Activated naive CD8-positive, alpha-beta T cell treated with anti-CD3 and anti-CD28 coated beads, Interleukin-2, amount 10 ng/mL, durations not matched to agents 7 days and 5 days (primary cell): Measurements from ENCODE around the gene LIMS2. TPM values are rescaled to one million over a fixed set of nuclear protein-coding genes. Genes with fewer than 3 reads are reported as not detected.
A peak's percentile ranks its signal among the peaks of the same experiment; 100 is the strongest.

ENCODE experiments used
- ATAC-seq: fragments of 150-1000 bp; cut with Tn5 transposase; one replicate; pipeline ENCODE4 v1.10.0; 2021; ENCODE audit warnings: low read depth, moderate library complexity
- POLR2A ChIA-PET: fragments of 350-600 bp; sonication (Branson Sonifier 250); formaldehyde crosslinking; loops from one replicate; lab custom pipeline; 2021; ENCODE audit warnings: antibody characterized with exemption; lab: Charles Lee
- DNase-seq: peaks from one replicate; pipeline ENCODE4 v3.0.0; 2021
- H3K27ac Mint-ChIP-seq: one replicate; pipeline ENCODE4 v1.8.0; 2022; ENCODE audit warnings: mild to moderate bottlenecking, mixed read lengths
- H3K27me3 Mint-ChIP-seq: one replicate; pipeline ENCODE4 v1.8.0; 2022; ENCODE audit warnings: mild to moderate bottlenecking, moderate library complexity, mixed read lengths
- H3K36me3 Mint-ChIP-seq: one replicate; pipeline ENCODE4 v1.8.0; 2021; ENCODE audit warnings: mild to moderate bottlenecking, mixed read lengths
- H3K4me1 Mint-ChIP-seq: one replicate; pipeline ENCODE4 v1.8.0; 2021; ENCODE audit warnings: mixed read lengths
- H3K4me3 Mint-ChIP-seq: one replicate; pipeline ENCODE4 v1.8.0; 2022; ENCODE audit warnings: mild to moderate bottlenecking, moderate library complexity, mixed read lengths
- H3K9me3 Mint-ChIP-seq: one replicate; pipeline ENCODE4 v1.8.0; 2021; ENCODE audit warnings: mixed read lengths
- total RNA-seq, 2 experiments: library from RNA; stranded (reverse); gene quantifications; one replicate each; pipeline ENCODE4 v1.2.3, GENCODE V29; 2021

The LIMS2 gene
- total RNA-seq, 2 experiments from 2014 or later: 21.7 to 24.9 TPM

- H3K9me3 Mint-ChIP-seq: peaks cover 9% of the 10 kb centered on the region
- H3K36me3 Mint-ChIP-seq: peaks cover 6% of the 10 kb centered on the region
- no peak overlapping the region for H3K27ac Mint-ChIP-seq
- H3K4me3 Mint-ChIP-seq: no peak overlapping the region
- POLR2A ChIA-PET: no interaction called here
- peaks cover 3% of the 10 kb centered on the region for H3K27me3 Mint-ChIP-seq
- ATAC-seq (peak; percentile 77), DNase-seq (no peak)
- peaks cover 6% of the 10 kb centered on the region for H3K4me1 Mint-ChIP-seq
Measured at GRCh38 chr2:127695491-127696472, 20.5 kb upstream of the LIMS2 start.

GRCh38 chr2:127694986-127695385 is 19.7 kb upstream of the LIMS2 start:
- no peak for DNase-seq
- Mint-ChIP-seq H3K36me3 (peaks cover 6% of the 10 kb centered on the region), H3K27ac (no peak overlapping the region), H3K4me3 (no peak overlapping the region), H3K4me1 (no peaks in the 10 kb centered on the region), H3K27me3 (peaks cover 3% of the 10 kb centered on the region), H3K9me3 (peaks cover 10% of the 10 kb centered on the region)
- POLR2A ChIA-PET: no interaction called here
- no peak for ATAC-seq

GRCh38 chr2:127690696-127691095 is 15.4 kb upstream of the LIMS2 start:
- Mint-ChIP-seq H3K4me1 (no peaks in the 10 kb centered on the region), H3K4me3 (no peak overlapping the region), H3K9me3 (peaks cover 25% of the 10 kb centered on the region), H3K27me3 (peaks cover 22% of the 10 kb centered on the region), H3K36me3 (peaks cover 4% of the 10 kb centered on the region), H3K27ac (no peak overlapping the region)
- DNase-seq: no peak
- POLR2A ChIA-PET: no interaction called here
- ATAC-seq: no peak

DNA sequence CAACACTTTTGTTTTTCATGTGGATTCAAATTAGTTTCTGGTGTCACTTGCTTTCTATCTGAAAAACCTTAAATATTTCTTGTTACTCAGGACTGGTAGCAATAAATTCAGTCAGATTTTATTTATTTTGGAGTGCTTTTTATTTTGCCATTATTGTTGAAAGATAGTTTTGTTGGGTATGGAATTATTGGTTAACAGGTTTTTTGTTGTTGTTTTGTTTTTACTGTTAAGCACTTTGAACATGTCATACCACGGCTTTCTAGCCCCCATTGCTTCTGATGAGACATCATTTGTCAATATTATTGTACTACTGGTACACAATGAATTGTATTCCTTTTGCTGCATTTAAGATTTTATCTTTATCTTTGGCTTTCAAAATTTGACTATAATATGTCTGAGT is 13.1 kb upstream of the LIMS2 start:
- peaks cover 25% of the 10 kb centered on the region for H3K9me3 Mint-ChIP-seq
- no peak for ATAC-seq
- no peaks in the 10 kb centered on the region for H3K4me1 Mint-ChIP-seq
- peaks cover 26% of the 10 kb centered on the region for H3K27me3 Mint-ChIP-seq
- peaks cover 4% of the 10 kb centered on the region for H3K36me3 Mint-ChIP-seq
- no peak for DNase-seq
- POLR2A ChIA-PET: no interaction called here
- H3K27ac Mint-ChIP-seq: no peak overlapping the region
- no peak overlapping the region for H3K4me3 Mint-ChIP-seq

DNA sequence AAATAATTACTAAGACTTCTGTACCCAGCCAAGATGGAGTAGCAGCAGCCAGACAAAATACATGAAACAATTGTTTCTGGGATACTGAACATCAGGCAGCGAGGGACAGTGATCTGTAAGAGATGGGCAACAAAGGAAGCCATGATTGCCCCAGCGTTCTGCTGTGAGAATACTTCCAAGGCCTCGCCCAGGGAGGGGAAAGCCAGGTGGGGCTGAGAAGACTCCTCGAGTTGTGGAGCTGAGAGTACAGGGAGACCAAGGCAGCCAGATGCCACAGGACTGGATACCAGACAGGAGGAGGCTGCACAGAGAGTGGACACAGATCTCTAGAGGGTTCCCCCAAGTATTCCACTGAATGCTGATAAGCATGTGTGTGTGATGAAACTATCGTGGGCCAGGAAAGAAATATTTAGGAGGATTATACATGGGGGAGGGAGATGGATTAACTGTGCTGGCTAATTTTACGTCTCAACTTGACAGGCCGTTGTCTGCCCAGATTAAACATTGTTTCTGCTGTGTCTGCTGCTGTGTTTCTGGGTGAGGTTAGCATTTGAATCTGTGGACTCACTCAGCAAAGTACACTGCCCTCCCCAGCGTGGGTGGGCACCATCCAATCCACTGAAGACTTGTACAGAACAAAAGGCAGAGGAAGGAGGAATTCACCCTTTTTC is 10.2 kb upstream of the LIMS2 start:
- POLR2A ChIA-PET: no interaction called here
- H3K36me3 Mint-ChIP-seq: no peaks in the 10 kb centered on the region
- H3K27ac Mint-ChIP-seq: no peak overlapping the region
- no peak overlapping the region for H3K4me3 Mint-ChIP-seq
- no peak for ATAC-seq
- no peak for DNase-seq
- H3K27me3 Mint-ChIP-seq: peaks cover 37% of the 10 kb centered on the region
- peaks cover 3% of the 10 kb centered on the region for H3K4me1 Mint-ChIP-seq
- peaks cover 16% of the 10 kb centered on the region for H3K9me3 Mint-ChIP-seq

DNA sequence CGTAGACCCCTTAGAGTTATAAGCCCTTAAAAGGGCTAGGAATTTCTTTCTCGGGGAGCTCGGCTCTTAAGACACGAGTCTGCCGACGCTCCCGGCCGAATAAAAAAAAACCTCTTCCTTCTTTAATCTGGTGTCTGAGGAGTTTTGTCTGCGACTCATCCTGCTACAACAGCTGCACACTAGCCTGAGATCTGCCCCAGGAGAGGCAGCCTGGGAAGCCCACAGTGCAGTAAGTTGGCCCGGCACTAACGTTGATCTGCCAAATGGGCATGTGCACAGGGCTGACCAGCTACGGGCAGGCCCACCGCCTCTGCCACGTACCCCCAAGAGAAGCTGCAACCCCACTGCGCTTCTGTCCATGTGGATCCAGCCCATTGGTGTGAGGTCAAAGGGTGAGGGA is 8.4 kb upstream of the LIMS2 start:
- DNase-seq: no peak
- no peak for ATAC-seq
- no peak overlapping the region for H3K4me3 Mint-ChIP-seq
- peaks cover 35% of the 10 kb centered on the region for H3K27me3 Mint-ChIP-seq
- H3K27ac Mint-ChIP-seq: no peak overlapping the region
- no peaks in the 10 kb centered on the region for H3K36me3 Mint-ChIP-seq
- H3K9me3 Mint-ChIP-seq: peaks cover 8% of the 10 kb centered on the region
- peaks cover 3% of the 10 kb centered on the region for H3K4me1 Mint-ChIP-seq
- POLR2A ChIA-PET: no interaction called here

DNA sequence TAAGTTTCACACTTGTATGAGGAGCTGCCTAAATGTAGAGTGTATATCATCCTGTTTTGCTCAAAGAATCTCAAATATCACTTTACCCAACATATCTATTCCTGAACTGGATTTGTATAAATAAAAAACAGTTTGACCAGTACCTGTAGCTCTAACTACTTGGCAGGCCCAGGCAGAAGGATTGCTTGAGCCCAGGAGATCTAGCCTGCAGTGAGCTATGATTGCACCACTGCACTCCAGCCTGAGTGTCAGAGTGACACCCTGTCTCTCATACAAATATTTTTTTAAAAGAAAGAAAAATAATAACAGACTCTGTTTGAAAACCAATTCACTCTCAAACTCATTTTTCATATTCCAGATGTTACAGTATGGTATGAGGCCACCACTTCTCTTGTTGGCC is 7.7 kb upstream of the LIMS2 start:
- Mint-ChIP-seq H3K9me3 (peaks cover 2% of the 10 kb centered on the region), H3K27me3 (peaks cover 37% of the 10 kb centered on the region), H3K36me3 (no peaks in the 10 kb centered on the region), H3K4me1 (peaks cover 3% of the 10 kb centered on the region), H3K4me3 (no peak overlapping the region), H3K27ac (no peak overlapping the region)
- POLR2A ChIA-PET: interaction anchor here (1.1 kb wide), 1 partner anchor 9 kb away, joined by 3 read pairs; no protein-coding TSS in a partner anchor
- ATAC-seq (no peak), DNase-seq (no peak)

DNA sequence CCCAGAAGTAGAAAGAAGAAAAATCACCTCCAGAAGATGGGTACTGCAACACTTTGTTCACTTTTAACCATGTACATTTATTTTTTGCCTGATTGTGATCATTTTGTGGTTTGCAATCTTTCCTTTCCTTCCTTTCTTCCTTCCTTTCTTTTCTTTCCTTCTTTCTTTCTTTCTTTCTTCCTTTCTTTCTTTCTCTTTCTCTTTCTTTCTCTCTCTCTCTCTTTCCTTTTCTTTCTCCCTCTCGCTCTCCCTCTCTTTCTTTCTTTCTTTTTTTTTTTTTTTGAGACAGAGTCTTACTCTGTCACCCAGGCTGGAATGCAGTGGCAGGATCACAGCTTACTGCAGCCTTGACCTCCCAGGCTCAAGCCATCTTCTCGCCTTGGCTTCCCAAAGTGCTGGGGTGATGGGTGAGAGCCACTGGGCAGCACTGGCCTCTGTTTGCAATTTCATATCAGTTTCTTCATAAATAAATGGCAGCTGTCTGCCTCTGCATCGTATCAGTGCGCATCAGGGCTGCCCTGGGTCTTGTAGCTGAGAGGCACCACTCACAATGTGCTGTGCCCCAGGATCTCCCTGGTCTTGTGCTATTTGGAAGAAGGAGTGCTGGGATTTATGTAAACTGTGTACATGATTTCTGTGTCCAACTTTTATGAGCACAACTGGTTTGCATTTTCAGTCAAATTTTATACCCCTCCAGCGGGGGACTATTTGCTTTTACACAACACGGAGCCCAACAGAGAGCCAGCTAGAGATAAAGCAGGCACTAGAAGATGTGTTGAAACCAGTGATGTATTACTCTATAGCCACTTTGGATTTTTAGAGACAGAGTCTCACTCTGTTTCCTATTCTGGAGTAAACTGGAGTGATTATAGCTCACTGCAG is 6.9 kb upstream of the LIMS2 start:
- H3K27me3 Mint-ChIP-seq: peaks cover 39% of the 10 kb centered on the region
- no peaks in the 10 kb centered on the region for H3K36me3 Mint-ChIP-seq
- peaks cover 3% of the 10 kb centered on the region for H3K4me1 Mint-ChIP-seq
- H3K27ac Mint-ChIP-seq: no peak overlapping the region
- POLR2A ChIA-PET: interaction anchor here (1.1 kb wide), 1 partner anchor 8 kb away, joined by 3 read pairs; no protein-coding TSS in a partner anchor
- H3K9me3 Mint-ChIP-seq: no peaks in the 10 kb centered on the region
- no peak overlapping the region for H3K4me3 Mint-ChIP-seq
- DNase-seq: no peak
- no peak for ATAC-seq

DNA sequence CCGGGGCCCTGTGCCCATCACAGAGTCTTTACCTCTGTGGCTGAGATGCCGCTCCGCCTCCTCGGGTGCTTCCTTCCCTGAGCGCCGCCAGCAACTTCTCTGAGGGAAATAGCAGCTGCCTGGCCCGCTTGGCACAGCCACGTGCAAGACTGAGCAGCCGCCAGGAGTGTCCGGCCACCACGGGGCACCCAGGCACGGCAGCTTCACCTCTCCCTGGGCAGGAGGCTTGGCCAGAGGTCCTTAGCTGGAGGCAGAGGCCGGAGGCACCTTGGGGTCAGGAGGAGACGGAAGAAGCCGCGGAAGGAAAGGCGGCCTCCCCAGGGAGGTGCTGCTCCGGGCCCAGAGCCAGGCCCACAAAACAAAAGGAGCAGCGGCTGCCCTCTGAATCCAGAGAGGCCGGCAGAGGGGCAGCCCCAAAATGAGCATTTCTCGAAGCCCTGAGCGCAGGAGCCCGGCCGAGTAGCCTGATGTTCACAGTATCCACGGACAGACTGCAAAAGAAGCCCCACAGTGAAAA is 6.0 kb upstream of the LIMS2 start:
- H3K36me3 Mint-ChIP-seq: no peaks in the 10 kb centered on the region
- peaks cover 41% of the 10 kb centered on the region for H3K27me3 Mint-ChIP-seq
- H3K4me3 Mint-ChIP-seq: no peak overlapping the region
- DNase-seq (no peak), ATAC-seq (no peak)
- H3K4me1 Mint-ChIP-seq: peaks cover 3% of the 10 kb centered on the region
- H3K9me3 Mint-ChIP-seq: no peaks in the 10 kb centered on the region
- POLR2A ChIA-PET: no interaction called here
- H3K27ac Mint-ChIP-seq: no peak overlapping the region

DNA sequence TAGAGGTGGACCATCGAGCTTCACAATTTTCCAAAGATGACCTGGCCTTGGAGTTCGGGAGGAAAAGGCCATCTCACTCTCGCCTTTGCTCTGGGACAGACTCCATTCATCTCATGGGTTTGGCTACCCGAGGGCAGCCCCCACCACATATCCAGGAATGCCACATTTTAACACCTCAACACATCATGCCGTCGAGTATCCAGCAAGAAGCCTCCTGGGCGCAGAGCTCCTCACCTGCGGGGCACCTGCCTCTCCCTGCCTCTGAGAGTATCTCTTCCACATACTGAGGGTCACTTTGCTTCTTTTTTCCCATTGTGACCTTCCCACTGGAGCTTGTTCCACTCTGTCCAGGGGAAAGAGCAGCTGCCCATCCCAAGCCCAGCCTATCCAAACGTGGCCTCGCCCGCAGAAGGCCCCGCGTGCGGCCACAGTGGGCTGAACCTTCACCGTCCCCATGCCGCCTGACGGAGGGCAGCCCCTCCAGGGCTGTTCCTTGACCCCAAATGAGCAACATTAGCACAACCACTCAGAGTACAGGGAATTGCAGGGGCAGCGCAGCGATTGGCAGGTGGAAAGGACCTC is 5.5 kb upstream of the LIMS2 start:
- Mint-ChIP-seq H3K27me3 (peaks cover 44% of the 10 kb centered on the region), H3K9me3 (no peaks in the 10 kb centered on the region), H3K4me1 (peaks cover 3% of the 10 kb centered on the region), H3K4me3 (no peak overlapping the region), H3K27ac (no peak overlapping the region), H3K36me3 (no peaks in the 10 kb centered on the region)
- POLR2A ChIA-PET: no interaction called here
- no peak for ATAC-seq
- no peak for DNase-seq

DNA sequence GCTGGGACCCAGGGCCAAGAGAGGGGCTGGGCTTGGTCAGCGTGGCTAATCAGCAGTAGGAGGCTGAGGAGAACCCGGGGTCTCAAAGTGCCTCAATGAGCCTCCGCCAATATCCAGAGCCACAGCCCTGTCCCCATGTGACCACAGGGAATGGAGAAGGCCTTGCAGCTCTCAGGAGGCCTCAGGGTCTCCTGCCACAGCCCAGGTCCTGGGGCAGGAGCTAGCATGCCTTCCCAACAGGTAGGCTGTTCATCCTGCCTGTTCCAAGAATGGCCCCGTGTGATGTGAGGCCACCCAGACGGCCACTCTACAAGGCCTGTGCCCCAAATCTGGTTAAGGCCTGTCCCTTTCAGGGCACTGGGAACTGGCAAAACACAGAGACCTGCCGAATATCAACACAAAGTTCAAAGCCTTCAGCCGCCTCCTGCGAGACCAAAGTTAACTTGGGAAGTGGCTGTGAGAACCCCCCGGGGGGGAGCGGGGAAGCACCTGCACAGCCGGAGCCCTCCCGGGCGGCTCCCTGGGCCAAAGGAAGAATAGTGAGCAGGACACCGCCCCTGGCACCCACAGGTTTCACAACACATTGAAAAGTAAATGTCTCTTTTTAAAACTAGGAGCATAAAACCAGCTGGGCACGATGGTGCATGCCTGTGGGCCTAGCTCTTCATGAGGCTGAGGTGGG is 4.5 kb upstream of the LIMS2 start:
- H3K27me3 Mint-ChIP-seq: peaks cover 40% of the 10 kb centered on the region
- H3K4me1 Mint-ChIP-seq: peaks cover 3% of the 10 kb centered on the region
- POLR2A ChIA-PET: no interaction called here
- DNase-seq (no peak), ATAC-seq (no peak)
- H3K4me3 Mint-ChIP-seq: no peak overlapping the region
- no peaks in the 10 kb centered on the region for H3K36me3 Mint-ChIP-seq
- H3K27ac Mint-ChIP-seq: no peak overlapping the region
- no peaks in the 10 kb centered on the region for H3K9me3 Mint-ChIP-seq

DNA sequence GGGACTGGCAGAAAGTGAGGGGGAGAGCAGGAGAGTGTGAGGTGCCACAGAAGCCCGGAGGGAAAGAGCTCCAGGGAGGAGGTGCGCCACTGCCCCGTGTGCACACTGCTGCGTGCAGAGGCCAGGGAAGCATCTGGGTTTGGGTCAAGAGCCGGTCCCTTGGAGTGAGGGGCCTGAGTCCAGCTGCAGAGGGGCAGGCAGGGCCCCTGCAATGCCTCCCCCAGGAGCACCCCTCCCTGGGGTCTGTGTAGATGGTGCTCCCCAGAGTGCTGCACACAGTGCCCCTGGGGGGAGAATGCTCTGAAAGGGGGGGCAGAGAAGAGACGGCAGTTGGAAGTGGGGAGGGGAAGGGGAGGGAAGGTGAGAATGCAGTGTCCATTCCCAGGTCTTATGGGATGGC is 3.7 kb upstream of the LIMS2 start:
- ATAC-seq: no peak
- POLR2A ChIA-PET: interaction anchor here (1.0 kb wide), 1 partner anchor 22 kb away, joined by 3 read pairs; the partner anchor contains the start of gene SFT2D3
- peaks cover 46% of the 10 kb centered on the region for H3K27me3 Mint-ChIP-seq
- no peaks in the 10 kb centered on the region for H3K9me3 Mint-ChIP-seq
- no peak overlapping the region for H3K27ac Mint-ChIP-seq
- H3K4me3 Mint-ChIP-seq: no peak overlapping the region
- H3K4me1 Mint-ChIP-seq: peaks cover 7% of the 10 kb centered on the region
- DNase-seq: no peak
- H3K36me3 Mint-ChIP-seq: no peaks in the 10 kb centered on the region
